ENCODE results near the gene LGALS12. TPM values are rescaled to one million over a fixed set of nuclear protein-coding genes. Genes with fewer than 3 reads are reported as not detected.

LGALS12 gene, protein sequence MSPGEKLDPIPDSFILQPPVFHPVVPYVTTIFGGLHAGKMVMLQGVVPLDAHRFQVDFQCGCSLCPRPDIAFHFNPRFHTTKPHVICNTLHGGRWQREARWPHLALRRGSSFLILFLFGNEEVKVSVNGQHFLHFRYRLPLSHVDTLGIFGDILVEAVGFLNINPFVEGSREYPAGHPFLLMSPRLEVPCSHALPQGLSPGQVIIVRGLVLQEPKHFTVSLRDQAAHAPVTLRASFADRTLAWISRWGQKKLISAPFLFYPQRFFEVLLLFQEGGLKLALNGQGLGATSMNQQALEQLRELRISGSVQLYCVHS
- total RNA-seq: 0.09 TPM in 1 of 2 replicates, not detected in the other

DNA sequence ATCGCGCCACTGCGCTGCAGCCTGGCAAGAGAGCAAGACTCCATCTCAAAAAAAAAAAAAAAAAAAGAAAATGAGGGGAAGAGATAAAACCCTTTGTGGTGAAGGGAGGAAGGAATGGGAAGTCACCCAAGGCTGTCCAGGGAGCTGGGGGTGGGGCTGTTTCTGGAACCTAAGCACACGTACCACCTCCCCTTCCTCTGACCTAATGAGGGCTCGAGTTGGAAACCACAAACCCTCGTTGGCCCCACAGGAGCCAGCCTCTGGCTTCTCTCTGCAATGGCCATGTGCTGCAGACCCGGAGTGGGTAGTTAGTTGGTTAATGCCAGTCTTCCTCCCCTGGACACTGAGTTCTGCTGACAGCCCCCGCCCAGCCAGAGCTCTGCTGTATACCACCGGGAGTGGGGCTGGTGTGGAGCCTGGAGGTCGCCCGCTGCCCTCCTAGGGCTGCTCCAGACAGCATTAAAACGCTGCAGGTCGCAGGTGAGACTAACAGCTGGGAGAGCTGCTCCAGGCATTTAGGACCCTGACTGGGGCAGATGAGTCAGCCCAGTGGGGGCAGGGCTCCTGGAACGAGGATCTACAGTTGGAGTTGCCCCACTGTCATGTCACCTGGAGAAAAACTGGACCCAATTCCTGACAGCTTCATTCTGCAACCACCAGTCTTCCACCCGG is at the start of gene LGALS12:
LGALS12 (plus strand) TSS at position 228 of the 672 bp plus-strand sequence; CDS start at position 603, 375 bp downstream.

DNA sequence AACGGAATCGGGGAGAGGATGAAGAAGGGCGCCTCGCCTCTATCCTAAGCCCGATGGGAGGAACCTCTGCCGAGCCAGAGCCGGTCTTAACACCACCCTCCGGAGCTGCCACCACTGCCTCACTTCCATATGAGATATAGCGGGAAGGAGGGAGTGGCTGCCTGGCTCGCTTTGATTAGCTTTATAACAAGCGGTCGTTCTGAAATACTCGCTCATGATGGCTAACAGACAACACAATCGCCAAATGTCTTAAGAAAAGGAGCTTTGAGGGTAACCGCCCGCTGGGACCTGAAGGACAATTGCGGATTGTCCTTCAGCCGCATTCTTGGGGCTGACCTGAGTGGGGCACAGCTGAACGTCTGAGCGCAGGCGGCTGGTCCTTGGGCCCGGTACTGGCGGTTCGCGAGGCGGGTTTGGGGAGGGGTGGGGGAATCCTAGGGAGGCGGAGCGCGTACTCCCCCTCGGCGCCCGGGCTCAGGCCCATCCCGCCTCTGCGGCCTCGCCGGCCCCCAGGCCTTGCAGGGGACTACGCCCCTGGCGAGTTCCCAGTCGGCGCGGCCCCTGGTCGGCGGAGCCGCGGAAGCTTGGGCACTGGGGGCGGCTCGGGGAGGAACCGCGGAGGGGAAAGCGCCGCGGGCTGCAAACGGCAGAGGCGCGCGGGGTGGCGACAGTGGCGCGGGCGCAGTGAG is 15.2 kb upstream of the LGALS12 start, which contains the start of gene PLAAT5:
PLAAT5 (minus strand) TSS at position 617 of the 689 bp plus-strand sequence; CDS start at position 484, 133 bp downstream.

GRCh38 chr11:63536669-63537292 is 30.9 kb downstream of the LGALS12 start, which contains the start of gene PLAAT4:
TSS of gene PLAAT4 (plus strand) at chr11:63536808. CDS start at chr11:63536869, 61 bp downstream.

GRCh38 chr11:63563201-63564055 is 57.5 kb downstream of the LGALS12 start, which contains the start of gene PLAAT2:
TSS of gene PLAAT2 (minus strand) at chr11:63563379. CDS start at chr11:63563324, 55 bp downstream.

Other genes starting within 250 kb of the LGALS12 start
- gene SLC22A9, start 136.3 kb upstream of the LGALS12 start, total RNA-seq: not detected in 2 replicates
- gene PLAAT5, start 14.9 kb upstream of the LGALS12 start, total RNA-seq: 0.09 and 0.14 TPM in 2 replicates
- 15.8 and 23.9 TPM in 2 replicates for gene PLAAT4, start 30.7 kb downstream of the LGALS12 start, total RNA-seq
- gene PLAAT2, start 57.3 kb downstream of the LGALS12 start, total RNA-seq: 0.18 TPM in 1 of 2 replicates, not detected in the other
- 18.5 and 40.7 TPM in 2 replicates for gene PLAAT3, start 108.3 kb downstream of the LGALS12 start, total RNA-seq
- 120 and 130 TPM in 2 replicates for gene ATL3, start 165.3 kb downstream of the LGALS12 start, total RNA-seq
- gene RTN3, start 175.4 kb downstream of the LGALS12 start, total RNA-seq: 52.3 and 54.5 TPM in 2 replicates

All from smooth muscle cell of bladder (primary cell).